COLO668 (cell line): Measurements from ENCODE around the gene CAMK2D.
"Not testable (repeated sequence)": the region's sequence is repeated elsewhere in the genome, so short reads cannot be mapped to it uniquely, and the experiment has no call there.

Experiments
- DNase-seq: peaks from one replicate; lab custom pipeline; 2025; ENCODE audit not compliant: unreplicated experiment; lab: John Stamatoyannopoulos, UW

Gene CAMK2D

DNA sequence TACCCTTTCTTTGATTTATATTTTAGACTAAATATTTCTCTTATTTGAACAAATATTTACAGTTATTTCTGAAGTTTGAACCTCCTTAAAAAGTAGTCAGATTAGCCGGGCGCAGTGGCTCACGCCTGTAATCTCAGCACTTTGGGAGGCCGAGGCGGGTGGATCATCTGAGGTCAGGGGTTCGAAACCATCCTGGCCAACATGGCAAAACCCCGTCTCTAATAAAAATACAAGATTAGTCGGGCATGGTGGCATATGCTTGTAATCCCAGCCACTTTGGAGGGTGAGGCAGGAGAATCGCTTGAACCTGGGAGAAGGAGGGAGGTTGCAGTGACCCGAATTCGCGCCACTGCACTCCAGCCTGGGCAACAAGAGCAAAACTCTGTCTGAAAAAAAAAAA lies 2.4 kb upstream of the CAMK2D start:
- DNase-seq, result not testable (repeated sequence)

DNA sequence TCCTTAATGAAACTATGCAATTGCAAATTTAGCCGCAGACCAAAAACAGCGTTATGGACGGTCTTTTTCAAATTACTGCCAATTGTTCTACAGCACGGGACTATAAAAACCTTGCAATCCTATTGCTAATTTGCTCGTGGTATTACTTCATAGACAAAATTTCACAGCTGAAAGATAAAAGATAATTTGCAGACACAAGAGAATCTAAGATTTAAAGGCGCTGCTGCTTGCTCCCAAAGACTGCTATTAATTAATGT lies 1.4 kb upstream of the CAMK2D start:
- no peak for DNase-seq

DNA sequence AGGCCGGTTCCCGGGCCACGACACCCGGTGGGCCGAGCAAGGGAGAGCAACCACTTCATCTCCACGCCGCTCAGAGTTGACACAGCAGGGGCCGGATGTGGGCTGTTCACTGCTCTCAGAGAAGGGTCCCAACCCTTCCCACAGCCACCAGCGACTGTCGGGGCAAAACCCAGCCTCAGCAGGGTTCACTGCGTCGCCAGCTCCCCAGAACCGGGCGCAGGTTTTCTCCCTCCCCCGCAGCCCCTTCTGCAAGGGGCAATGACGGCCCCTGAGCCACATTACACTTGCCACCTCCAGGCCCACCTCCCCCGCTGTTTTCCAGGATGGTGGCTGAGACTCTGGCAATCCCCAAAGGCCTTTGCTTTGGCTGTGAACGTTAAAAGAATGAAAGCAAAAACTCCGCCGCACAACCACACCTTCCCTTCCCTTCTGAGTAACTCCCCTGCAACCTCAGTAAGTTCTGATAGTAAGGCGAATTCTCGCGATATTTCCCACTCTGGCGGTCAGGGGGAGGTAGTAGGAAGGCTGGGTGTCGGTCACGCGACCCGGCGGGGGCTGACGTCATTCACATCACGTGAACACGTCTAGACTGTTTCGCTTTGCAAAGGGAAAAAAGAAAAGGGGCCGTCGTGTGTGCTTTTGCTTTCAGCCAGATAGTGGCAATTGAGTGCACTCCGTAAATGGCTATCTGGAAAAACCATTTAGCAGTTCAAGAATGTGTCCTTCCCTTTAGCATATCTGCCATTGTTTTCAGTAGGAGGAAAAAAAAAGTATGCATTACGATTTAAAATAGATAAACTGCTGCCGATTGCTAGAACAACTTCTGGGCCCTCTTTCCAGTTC lies 869 bp upstream of the CAMK2D start:
- DNase-seq, result peak; percentile 98

DNA sequence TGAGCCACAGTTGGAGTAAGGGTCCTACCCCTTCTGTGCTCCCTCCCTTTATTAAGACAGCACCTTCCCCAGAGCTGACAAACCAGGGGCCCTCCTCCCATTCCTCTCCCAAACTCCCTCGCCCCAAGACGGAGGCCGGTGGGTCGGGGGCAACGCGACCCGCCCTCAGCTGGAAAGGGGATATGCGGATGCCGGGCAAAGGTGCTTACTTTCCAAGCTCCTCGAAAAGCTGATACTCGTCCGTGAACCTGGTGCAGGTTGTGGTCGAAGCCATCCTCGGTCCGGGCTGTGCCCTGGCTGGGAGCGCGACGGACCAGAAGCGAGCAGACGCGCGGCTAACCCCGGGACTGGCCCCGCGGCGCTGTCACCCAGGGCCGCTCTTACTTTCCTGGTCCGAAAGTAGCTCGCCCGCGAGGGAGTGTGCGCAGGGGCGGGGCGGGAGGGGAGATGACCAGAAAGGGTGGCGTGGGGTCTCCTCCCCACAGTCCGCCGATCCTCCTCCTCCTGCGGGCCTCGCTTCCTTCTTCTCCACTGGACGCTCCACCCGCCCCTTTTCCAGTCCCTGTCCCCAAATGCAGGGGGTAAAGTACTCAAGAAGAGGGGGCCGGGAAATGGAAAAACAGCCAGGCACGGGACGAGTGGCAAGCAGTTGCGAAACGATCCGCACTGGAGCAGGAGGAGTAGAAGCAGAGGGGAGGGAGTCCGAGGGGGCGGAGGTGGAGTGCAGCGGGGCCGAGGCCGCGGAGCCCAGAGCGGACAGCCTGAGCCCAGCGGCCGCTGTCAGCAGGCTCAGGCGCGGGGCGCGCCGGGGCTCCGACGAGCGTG lies 531 bp downstream of the CAMK2D start:
- DNase-seq, result peak; percentile 73

DNA sequence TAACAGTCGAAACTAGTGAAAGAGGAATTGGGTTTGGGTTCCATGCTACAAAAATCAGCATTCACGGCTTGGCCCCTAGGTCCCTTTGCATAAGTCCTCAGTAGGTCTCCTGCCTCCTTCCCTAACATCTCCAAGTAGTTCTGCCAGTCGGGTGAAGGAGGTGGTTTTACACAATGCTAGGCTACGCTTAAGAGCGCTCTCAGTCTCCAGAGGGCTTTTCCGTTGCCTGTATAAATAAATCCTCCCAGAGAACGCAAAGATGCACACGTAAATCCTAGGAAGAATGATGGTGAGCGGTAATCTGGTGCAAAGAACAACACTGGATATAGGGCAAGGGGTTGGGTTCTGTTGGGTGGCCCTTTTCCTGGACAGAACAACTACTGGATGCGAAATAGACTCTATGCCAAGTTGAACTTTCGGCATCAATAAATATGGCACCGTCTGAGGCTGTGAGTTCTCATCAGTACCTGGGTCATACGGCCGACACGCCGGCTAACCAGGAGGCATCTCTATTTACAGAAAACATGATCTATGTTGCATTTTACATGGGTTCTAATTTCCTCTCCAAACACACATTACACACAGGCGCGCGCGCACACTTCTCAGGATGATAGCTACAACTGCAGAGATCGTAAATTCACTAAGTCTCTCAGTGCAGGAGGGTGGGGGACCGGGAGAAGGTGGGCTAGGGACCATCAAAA lies 1.3 kb downstream of the CAMK2D start:
- DNase-seq, result peak; percentile 63

DNA sequence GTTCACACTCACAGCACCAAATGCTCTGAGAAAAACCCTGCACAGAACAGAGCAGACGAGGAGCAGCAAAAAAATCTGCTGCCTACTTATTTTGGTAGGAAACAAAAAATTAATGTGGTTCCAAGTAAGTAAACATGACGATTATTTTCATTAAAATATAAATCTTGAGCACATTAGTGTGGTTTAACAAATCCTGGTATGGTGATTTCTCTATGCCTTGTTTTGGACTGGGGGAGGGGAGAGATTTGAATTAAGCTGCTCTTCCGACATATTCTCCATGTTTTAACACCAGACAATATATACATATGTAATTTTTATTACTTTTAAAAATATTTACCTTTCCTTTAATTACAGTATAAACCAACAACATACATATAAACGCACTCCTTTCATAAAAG lies 1.8 kb downstream of the CAMK2D start:
- DNase-seq, result no peak

DNA sequence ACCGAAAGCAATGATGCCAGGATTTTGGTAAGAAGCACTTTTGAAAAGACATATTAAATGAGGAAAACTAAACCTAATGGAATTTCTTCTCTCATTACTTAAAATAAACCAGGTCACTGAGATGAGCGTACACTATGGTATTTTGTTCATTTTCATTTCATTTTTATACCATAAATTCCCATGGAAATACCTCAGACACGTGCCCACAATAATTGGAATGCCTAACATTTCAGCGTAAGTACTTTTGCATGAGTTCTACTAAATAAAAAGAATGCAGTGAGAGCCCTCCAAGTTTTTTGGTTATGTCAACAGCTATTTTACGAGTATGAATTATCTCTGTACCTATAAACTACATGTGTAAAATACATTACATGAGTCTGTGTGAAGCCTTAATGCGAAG lies 3.2 kb downstream of the CAMK2D start:
- DNase-seq, result no peak

DNA sequence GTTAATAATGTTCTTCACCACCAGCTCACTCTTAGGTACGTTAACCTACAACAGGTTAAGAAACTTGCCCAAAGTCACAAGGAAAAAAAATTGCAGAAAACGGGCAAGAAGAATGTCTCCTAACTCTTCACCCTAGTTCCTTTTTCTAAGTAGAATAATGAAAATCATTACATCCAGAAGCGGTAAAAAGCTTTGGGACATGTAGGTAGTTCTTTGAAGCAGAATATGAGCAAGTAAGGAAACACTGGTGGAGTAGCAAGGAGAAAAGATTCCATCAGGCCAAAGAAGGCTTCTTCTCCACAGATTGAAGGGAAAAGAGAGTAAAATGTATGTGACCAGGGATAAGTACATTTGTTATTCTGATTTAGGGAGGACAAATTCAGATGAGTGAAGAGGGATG lies 4.1 kb downstream of the CAMK2D start:
- no peak for DNase-seq

DNA sequence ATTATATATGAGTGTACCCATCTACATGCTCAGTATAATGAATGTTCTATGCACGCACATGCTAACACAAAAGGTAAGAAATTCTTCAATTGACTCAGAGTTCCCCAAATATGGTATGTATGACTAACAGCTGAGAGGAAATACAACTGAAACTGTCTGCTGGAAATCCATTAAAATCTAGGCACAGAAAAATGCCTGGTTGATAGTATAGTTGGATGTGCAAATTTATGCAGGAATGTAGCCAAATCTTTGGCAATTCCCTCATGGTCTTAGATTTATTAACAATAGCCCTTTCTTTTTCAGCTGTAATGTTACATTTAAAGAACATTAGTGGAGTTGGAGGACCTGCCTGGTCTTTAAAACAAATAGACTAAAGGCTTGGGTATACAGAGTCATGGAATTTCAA lies 5.5 kb downstream of the CAMK2D start:
- DNase-seq, result no peak

DNA sequence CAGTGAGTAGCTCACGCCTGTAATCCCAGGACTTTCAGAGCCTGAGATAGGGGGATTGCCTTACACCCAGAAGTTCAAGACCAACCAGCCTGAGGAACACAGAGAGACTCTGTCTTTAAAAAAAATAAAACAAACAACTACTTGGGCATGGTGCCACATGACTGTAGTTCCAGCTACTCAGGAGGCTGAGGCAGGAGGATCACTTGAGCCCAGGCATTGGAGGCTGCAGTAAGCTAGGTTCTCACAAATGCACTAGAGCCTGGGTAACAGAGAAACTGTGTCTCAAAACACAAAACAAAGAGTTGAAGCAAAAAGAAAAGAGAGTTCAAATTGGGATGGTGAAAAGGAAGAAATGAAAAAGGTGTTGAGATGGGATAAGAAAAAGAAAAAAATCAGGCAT lies 10.8 kb downstream of the CAMK2D start:
- DNase-seq, result no peak

DNA sequence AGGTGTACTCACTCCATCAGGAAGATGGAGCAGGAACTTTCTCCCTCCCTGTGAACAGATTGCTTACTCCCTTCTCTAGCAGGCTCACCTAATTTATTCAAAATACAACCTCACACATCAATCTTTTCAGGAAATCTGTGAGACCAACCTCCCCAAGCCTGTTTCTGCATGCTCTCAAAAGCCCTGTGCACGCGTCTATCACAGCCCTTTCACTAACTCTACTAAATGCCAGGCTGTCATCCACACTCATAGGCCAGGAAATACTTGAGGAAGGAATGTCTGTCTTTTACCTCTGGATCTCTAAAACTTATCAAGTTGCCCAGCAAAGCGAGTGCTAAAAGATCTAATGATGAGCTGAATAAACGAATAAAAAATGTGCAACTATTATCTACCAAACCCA lies 11.2 kb downstream of the CAMK2D start:
- DNase-seq, result no peak

DNA sequence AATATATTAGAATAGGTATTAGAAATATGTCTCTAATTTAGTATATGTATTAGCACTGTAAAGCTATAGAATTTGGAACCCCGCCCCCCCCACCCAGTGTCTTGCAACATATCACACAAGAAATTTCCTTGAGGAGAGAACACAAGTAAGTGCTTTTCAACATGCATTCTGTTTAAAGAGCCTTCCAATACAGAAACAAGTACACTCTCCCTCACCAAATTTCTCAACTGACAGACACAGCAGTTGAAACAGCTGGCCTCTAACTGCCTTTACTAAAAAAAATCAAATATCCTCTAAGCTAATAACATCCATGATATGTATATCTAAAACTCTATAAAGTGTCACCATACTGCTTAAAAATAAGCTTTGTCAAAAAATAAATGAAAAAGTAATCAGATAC lies 12.4 kb downstream of the CAMK2D start:
- no peak for DNase-seq

DNA sequence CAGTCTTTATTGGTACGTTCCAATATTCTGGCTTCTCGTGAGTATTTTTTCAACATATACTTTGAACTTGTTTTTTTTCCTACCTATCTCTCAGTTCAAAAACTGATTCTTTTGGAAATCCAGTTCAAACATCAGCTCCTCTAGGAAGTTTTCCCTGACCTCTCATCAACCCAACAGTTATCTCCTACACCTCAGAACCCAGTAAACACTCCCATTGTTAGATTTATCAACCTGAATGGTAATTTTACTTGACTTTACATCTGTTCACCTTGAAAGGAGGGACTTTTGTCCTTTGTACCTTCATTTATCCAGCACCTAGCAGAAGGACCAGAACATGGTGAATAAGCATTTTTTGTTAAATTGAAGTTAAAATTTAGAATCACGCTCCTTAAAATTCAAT lies 13.6 kb downstream of the CAMK2D start:
- no peak for DNase-seq

DNA sequence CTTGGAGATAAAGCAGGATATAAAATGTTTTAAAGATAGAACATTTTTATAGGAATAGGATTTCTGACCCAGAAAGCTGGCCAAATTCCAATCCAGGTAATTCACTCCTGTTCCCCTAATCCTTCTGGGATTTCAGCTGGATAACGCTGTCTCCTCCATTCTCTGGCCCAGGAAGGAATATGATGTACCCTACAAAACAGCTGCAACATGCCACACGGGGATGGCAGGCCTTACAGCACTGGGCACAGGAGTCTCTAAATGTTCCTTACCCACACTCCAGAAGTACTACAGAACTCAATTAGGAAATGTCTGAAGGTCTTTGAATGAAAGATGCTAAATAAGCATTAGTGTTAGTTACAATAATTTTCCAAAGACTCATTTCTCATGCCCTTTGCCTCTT lies 15.8 kb downstream of the CAMK2D start:
- no peak for DNase-seq

DNA sequence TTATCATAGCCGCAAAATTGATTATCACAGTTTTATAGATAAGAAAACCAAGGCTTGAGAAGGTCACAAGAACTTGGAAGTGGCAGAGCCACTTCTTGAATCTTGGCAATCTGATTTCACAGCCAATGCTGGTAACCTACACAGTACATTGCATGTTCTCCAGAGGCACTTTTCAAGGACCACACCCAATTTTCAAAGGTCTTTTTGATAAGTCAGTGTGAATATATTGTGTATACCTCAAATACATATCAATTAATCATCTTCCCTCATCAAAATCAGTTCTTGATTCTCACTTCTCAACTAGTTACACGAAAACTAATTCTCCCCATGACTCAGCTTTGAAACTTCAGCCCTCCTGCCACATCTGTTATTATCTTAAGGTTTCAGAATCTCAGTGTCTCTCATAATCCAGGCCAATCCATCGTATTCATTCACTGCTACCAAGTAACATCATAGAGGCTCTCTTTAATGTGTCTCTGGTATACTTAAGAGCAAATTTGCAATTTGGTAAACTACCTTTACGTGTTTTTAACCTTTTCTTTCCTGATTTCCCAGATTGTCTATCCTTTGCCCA lies 16.8 kb downstream of the CAMK2D start:
- no peak for DNase-seq

DNA sequence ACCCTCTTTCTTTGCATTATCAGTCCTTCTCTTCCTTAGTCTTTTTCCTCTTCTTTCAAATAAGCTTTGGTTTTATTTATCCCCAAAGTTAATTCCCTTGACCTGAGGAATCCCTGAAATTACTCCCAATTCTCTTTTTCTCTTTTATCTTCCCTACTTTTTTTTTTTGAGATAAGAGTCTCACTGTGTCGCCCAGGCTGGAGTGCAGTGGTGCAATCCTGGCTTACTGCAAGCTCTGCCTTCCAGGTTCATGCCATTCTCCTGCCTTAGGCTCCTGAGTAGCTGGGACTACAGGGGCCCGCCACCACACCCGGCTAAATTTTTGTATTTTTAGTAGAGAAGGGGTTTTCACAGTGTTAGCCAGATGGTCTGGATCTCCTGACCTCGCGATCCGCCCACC lies 17.8 kb downstream of the CAMK2D start:
- no peak for DNase-seq

DNA sequence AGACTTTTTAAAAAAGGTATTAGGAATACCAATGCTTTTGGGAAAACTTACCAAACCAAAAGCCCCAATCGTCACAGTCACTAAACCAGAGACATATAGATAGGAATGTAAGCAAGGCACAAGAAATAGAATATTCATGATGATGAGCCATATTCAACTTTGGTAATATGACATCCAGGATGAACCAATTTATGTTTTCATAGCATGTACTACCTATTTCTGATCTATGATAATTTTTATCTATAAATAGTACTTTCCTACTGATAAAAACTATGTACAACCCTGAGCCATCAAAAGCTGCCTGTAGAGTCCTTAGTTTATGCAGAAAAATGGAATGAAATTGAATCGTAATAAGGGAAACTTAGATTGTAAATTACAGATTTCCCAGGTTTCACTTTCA lies 18.9 kb downstream of the CAMK2D start:
- no peak for DNase-seq

DNA sequence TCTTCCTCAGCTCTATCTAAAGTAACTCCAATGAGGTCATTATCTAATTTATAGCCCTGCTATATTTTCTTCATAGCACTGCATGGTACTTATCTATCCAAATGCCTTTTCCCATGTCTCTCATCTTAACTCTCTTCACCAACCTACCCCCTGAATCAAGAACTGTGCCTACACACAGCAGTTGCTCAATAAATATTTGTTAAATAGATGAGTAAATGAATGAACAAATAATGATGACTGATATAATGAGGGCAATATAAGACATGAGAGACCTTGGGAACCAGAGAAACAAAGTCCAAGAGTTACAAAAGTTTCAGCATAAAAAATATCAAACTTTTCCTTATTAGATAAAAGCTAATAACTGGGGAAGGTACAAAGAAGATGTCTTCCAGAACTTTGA lies 19.6 kb downstream of the CAMK2D start:
- no peak for DNase-seq

DNA sequence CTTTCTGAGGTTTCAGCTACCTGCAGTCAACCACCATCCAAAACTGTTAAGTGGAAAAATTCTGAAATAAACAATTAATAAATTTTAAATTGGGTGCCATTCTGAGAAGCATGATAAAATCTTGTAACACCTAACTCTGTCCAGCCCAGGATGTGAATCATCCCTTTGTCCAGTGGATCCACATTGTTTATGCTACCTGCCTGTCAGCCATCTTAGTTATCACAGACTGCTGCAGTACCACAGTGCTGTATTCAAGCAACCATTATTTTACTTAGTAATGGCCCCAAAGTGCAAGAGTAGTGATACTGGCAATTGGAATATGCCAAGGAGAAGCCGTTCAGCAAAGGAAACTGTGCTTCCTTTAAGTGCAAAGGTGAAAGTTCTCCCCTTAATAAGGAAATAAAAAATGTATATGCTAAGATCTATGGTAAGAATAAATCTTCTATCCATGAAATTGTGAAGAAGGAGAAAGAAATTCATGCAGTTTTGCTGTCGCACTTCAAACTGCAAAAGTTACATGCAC lies 20.6 kb downstream of the CAMK2D start:
- no peak for DNase-seq

DNA sequence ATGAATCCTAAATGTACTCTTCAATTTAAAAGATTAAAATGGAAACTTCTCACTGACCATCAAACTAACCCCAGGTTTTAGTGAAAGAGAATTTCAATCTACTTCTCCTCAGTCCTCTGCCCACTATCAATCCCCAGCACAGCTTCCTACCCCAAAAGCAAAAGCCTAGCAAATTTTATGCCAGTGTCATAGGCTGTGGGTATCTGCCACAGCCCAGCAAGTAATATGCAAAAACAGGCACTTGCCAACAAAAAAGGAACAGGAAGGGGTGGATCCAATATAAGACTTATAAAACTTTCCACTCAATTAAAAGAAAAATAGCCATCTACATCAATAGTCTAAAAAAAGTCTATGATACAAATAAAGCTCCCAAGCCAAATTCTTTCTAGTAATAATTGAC lies 22.3 kb downstream of the CAMK2D start:
- DNase-seq, result no peak

DNA sequence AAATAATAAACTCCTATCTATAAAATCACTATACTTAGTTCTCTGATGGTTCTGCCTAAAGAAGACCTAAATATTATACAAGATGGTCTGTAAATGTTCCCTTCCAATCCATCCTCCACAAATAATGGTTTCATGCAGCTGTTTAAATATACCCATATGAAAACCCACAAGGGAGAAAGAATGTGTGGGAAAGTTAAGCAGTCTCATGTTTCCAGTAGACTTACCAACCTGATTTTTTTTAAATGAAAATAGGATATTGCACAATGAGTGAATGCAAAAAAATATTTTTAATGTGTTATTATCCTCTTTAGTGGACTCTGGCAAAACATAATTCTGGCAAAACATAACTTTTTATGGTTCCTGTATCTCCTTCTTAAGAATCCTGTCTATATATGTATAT lies 23.3 kb downstream of the CAMK2D start:
- no peak for DNase-seq

DNA sequence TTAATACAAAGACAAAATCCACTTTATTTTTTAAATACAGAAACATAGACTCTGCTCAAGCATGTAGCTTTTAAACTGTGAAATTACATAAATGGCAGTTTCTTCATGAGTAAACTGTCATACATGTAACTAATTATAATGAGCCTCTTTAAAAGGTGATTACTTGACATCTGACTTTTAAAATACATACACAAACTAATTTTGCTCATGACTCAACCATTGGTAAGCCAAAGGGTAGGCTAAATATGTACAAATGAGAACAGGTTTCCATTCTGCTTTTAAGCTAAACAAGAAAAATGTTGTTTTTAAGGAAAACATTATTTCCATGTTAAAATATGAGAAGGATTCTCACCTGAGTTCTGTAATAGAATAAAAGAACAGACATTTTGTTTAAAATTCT lies 27.9 kb downstream of the CAMK2D start:
- no peak for DNase-seq
